K562 (cell line): ENCODE data around the gene HEATR1. TPM values are rescaled to one million over a fixed set of nuclear protein-coding genes. Genes with fewer than 3 reads are reported as not detected.

Experiments
- ATAC-seq: fragments of 200-7000 bp; cut with Tn5 transposase; 3 replicates; pipeline ENCODE4 v1.9.1; 2020; ENCODE audit warnings: moderate library complexity
- BruUV-seq: library from RNA; stranded (reverse); fragments of 400-500 nt; replicated peaks from 2 replicates; lab custom pipeline; 2021; lab: Mats Ljungman, UMichigan
- CTCF ChIA-PET: fragments of 300-600 bp; formaldehyde crosslinking; extraction: SDS; loops from one replicate; lab custom pipeline; 2021; ENCODE audit warnings: low intra/inter-chr PET ratio; lab: Yijun Ruan, JAX
- POLR2A ChIA-PET: fragments of 300-600, 350-650 bp; sonication (Branson Sonifier 250); formaldehyde crosslinking; extraction: SDS; loops from one replicate; lab custom pipeline; 2021; ENCODE audit warnings: antibody characterized with exemption, inconsistent platforms; lab: Yijun Ruan, JAX
- DNase-seq, 4 experiments: peaks; one replicate each; pipeline versions ENCODE4 v3.0.0 to v3.0.0-alpha.2; 2011 to 2018; ENCODE audit warnings: low spot score in 3 of 4, mixed read lengths in 3 of 4; ENCODE audit errors: extremely low read depth in 1 of 4
- FAIRE-seq: peaks from 2 replicates; lab custom pipeline; 2011; peaks lifted over from hg19 to GRCh38; lab: Jason Lieb, UNC
- H2AFZ ChIP-seq: 2 replicates; pipeline ENCODE4 v1.6.0; 2011; ENCODE audit warnings: low read depth, low read length, control low read depth, inconsistent platforms
- H3K27ac ChIP-seq: fragments of 200-600 bp; 3 replicates; pipeline ENCODE4 v1.8.0; 2011; ENCODE audit warnings: low read depth, mild to moderate bottlenecking, control low read depth, inconsistent platforms, low read length, moderate library complexity, mixed read lengths; ENCODE audit errors: extremely low read depth
- H3K27me3 ChIP-seq, 2 experiments: fragments of 300-600 bp in 1 of 2; 2 replicates in 1 of 2; 3 replicates in 1 of 2; pipeline versions ENCODE4 v1.6.0 to v1.8.0; 2011; ENCODE audit warnings: inconsistent platforms in 2 of 2, low read length in 2 of 2, mild to moderate bottlenecking in 1 of 2, mixed read lengths in 1 of 2, moderate library complexity in 1 of 2; ENCODE audit not compliant: control insufficient read depth in 2 of 2, insufficient read depth in 2 of 2
- H3K36me3 ChIP-seq: fragments of 300-600 bp; 3 replicates; pipeline ENCODE4 v1.8.0; 2011; ENCODE audit warnings: mild to moderate bottlenecking, low read length, inconsistent platforms; ENCODE audit not compliant: control insufficient read depth, insufficient read depth
- H3K4me1 ChIP-seq, 2 experiments: fragments of 200-600 bp in 1 of 2; replicated peaks in 1 of 2; 2 replicates in 1 of 2; 3 replicates in 1 of 2; pipeline versions ENCODE4 v1.5.1 to v1.8.0; 2011; ENCODE audit warnings: inconsistent platforms in 2 of 2, low read length in 2 of 2, mild to moderate bottlenecking in 1 of 2, mixed read lengths in 1 of 2, moderate library complexity in 1 of 2; ENCODE audit not compliant: control insufficient read depth in 2 of 2, insufficient read depth in 2 of 2
- H3K4me2 ChIP-seq: 2 replicates; pipeline ENCODE4 v1.6.1; 2011; ENCODE audit warnings: low read length, control low read depth, inconsistent platforms, mixed read lengths; ENCODE audit not compliant: insufficient read depth
- H3K4me3 ChIP-seq: fragments of 200-600 bp; sonication (generic), shearing (Covaris generic); 2 replicates; pipeline ENCODE4 v1.5.1; 2016; ENCODE audit warnings: control low read depth, inconsistent platforms
- H3K79me2 ChIP-seq: fragments of 200-600 bp; 3 replicates; pipeline ENCODE4 v1.8.0; 2011; ENCODE audit warnings: low read length, inconsistent platforms; ENCODE audit not compliant: control insufficient read depth, insufficient read depth
- H3K9ac ChIP-seq, 2 experiments: 2 replicates each; pipeline versions ENCODE4 v1.6.0 to v1.6.1; 2011; ENCODE audit warnings: low read depth in 2 of 2, low read length in 2 of 2, control low read depth in 1 of 2, inconsistent platforms in 1 of 2, mild to moderate bottlenecking in 1 of 2, mixed read lengths in 1 of 2; ENCODE audit not compliant: insufficient read depth in 1 of 2
- H3K9me1 ChIP-seq: one replicate; pipeline ENCODE4 v1.6.0; 2011; ENCODE audit warnings: inconsistent platforms, mild to moderate bottlenecking, low read length, moderate library complexity; ENCODE audit not compliant: control insufficient read depth, insufficient read depth
- H3K9me3 ChIP-seq: replicated peaks from 2 replicates; pipeline ENCODE4 v1.5.1; 2011; ENCODE audit warnings: low read depth, low read length, inconsistent platforms; ENCODE audit not compliant: control insufficient read depth, insufficient read depth
- H4K20me1 ChIP-seq: replicated peaks from 2 replicates; pipeline ENCODE4 v1.6.1; 2011; ENCODE audit warnings: low read length, inconsistent platforms, mixed read lengths; ENCODE audit not compliant: control insufficient read depth, insufficient read depth
- BCOR ChIP-seq: fragments of 450-650 bp; IDR thresholded peaks from 2 replicates; pipeline ENCODE4 v1.6.1; 2016
- BRF1 ChIP-seq: IDR thresholded peaks from 3 replicates; pipeline ENCODE4 v1.6.1; 2011; ENCODE audit warnings: borderline replicate concordance, mild to moderate bottlenecking; ENCODE audit not compliant: insufficient read length; ENCODE audit errors: extremely low read depth
- DNMT1 ChIP-seq: fragments of 450-650 bp; IDR thresholded peaks from 2 replicates; pipeline ENCODE4 v1.6.1; 2016; ENCODE audit warnings: antibody characterized with exemption, mild to moderate bottlenecking
- ELF1 ChIP-seq: fragments of 200-800 bp; sonication (Bioruptor generic); IDR thresholded peaks from 2 replicates; pipeline ENCODE4 v1.6.1; 2016; ENCODE audit warnings: missing genetic modification characterization, missing compliant biosample characterization
- GATAD2A ChIP-seq: fragments of 450-650 bp; IDR thresholded peaks from 2 replicates; pipeline ENCODE4 v1.6.1; 2017
- ILK ChIP-seq: fragments of 450-650 bp; IDR thresholded peaks from 2 replicates; pipeline ENCODE4 v1.6.1; 2016; ENCODE audit warnings: missing genetic modification characterization, low read depth, mild to moderate bottlenecking, missing compliant biosample characterization, moderate library complexity, borderline replicate concordance
- KDM4B ChIP-seq, 2 experiments: fragments of 450-650 bp in 1 of 2; sonication (generic) in 1 of 2; IDR thresholded peaks; 2 replicates each; pipeline ENCODE4 v1.6.1; 2016 to 2017; ENCODE audit warnings: borderline replicate concordance in 2 of 2, antibody characterized with exemption in 1 of 2, low read depth in 1 of 2, mild to moderate bottlenecking in 1 of 2
- NCOA2 ChIP-seq, 2 experiments: fragments of 450-650 bp; IDR thresholded peaks; 2 replicates each; pipeline ENCODE4 v1.6.1; 2018; ENCODE audit warnings: mild to moderate bottlenecking in 2 of 2, moderate library complexity in 1 of 2; ENCODE audit not compliant: partially characterized antibody in 2 of 2
- PML ChIP-seq: IDR thresholded peaks from 2 replicates; pipeline ENCODE4 v1.6.1; 2012; ENCODE audit warnings: low read length, inconsistent platforms
- POLR2G ChIP-seq: fragments of 200-400 bp; formaldehyde crosslinking; IDR thresholded peaks from 2 replicates; pipeline ENCODE4 v1.6.1; 2017; ENCODE audit warnings: low read depth, mild to moderate bottlenecking, antibody characterized with exemption, low read length, moderate library complexity
- SMARCC2 ChIP-seq: fragments of 450-650 bp; IDR thresholded peaks from 2 replicates; pipeline ENCODE4 v1.6.1; 2017; ENCODE audit warnings: antibody characterized with exemption, moderate library complexity, mild to moderate bottlenecking, low read depth
- STAT5A ChIP-seq: IDR thresholded peaks from 2 replicates; pipeline ENCODE4 v1.6.1; 2012; ENCODE audit warnings: low read length, inconsistent platforms, borderline replicate concordance
- ZFP30 ChIP-seq: fragments of 250-450 bp; sonication (Bioruptor Pico); IDR thresholded peaks from 2 replicates; pipeline ENCODE4 v1.8.0; 2022; ENCODE audit warnings: moderate library complexity, mild to moderate bottlenecking, inconsistent platforms, borderline replicate concordance
- ZNF354B ChIP-seq: fragments of 250-450 bp; sonication (Bioruptor Pico); IDR thresholded peaks from 2 replicates; pipeline ENCODE4 v1.4.0; 2020
- ZNF445 ChIP-seq: fragments of 250-450 bp; sonication (Bioruptor Pico); IDR thresholded peaks from 2 replicates; pipeline ENCODE4 v1.4.0; 2020; ENCODE audit warnings: low read depth, mild to moderate bottlenecking, moderate library complexity
- WGBS: fragments of 100-300 bp; shearing (Covaris generic); methylation state at CpG from one replicate; pipeline ENCODE4 v1.1.6; 2016; ENCODE audit warnings: low coverage, mixed read lengths; ENCODE audit not compliant: insufficient coverage; ENCODE audit errors: missing lambda C conversion rate; 5-methylcytosine and 5-hydroxymethylcytosine counted together
- in situ Hi-C: fragments of 300-500 bp; cut with MboI; formaldehyde crosslinking; loops from 4 replicates; pipeline ENCODE4 v1.15.0; 2018; ENCODE audit warnings: inconsistent platforms, mixed read lengths
- intact Hi-C: fragments of 100-400 bp; cut with micrococcal nuclease; formaldehyde crosslinking; loops from 2 replicates; pipeline ENCODE4 v1.14.2; 2022
- polyA plus RNA-seq, 8 experiments: library from polyadenylated mRNA; depleted of rRNA in 4 of 8; stranded (reverse) in 5 of 8; unstranded in 3 of 8; fragments of >200 nt; fragmentation: Nextera tagmentation in 2 of 8; fragmentation: Illumina TruSeq in 1 of 8; extraction: Ambion mirVana in 2 of 8; extraction: Trizol in 1 of 8; gene quantifications; 2 replicates each; pipeline versions ENCODE4 v1.2.1 to v1.2.3, GENCODE V29; 2011 to 2014; ENCODE audit warnings: inconsistent platforms in 1 of 8, missing spikeins in 1 of 8
- total RNA-seq, 7 experiments: library from RNA; depleted of rRNA in 6 of 7; stranded (reverse); fragments of >200 nt in 6 of 7; fragmentation: Illumina TruSeq in 2 of 7; extraction: Trizol in 2 of 7; gene quantifications; 2 replicates each; pipeline versions ENCODE4 v1.2.1 to v1.2.3, GENCODE V29; 2011 to 2021; ENCODE audit warnings: low replicate concordance in 1 of 7

HEATR1 gene
- total and polyA plus RNA-seq, 9 of the 15 experiments (the other 6 are each of a cell fraction or from before 2014, with no cell fraction given): 28.3 to 108 (median 50.9) TPM

- POLR2A ChIA-PET: no interaction called here
These were observed 40.8 kb upstream of the HEATR1 start for GRCh38 chr1:236645016-236645680.

More at GRCh38 chr1:236645016-236645680, 40.8 kb upstream of the HEATR1 start:
- Histone ChIP-seq H3K36me3 (no peaks in the 10 kb centered on the region), H3K27me3 (peaks cover 23 to 46% of the 10 kb centered on the region in 2 experiments), H3K27ac (no peak overlapping the region), H2AFZ (no peak overlapping the region), H3K9me3 (no peaks in the 10 kb centered on the region), H3K4me1 (no peaks in the 10 kb centered on the region)
- in situ Hi-C loops: no loop called here
- no peak for ATAC-seq
- CTCF ChIA-PET: interaction anchor here (0.6 kb wide), 1 partner anchor 471 kb away, joined by 3 read pairs; no protein-coding TSS in a partner anchor
- no TSS peak for BruUV-seq
- TF ChIP-seq ZFP30 (CRISPR knock-in tag) (no peak), POLR2G (no peak), ELF1 (tag) (no peak), BCOR (no peak), KDM4B (IDR thresholded peaks at IDR 0.05; ENCODE audit: borderline replicate concordance in 2 of 2, low read depth in 1 of 2) (no peak), BRF1 (no peak), PML (no peak), DNMT1 (no peak), NCOA2 (IDR thresholded peaks at IDR 0.05; ENCODE audit: partially characterized antibody in 2 of 2) (no peak), ILK (tag) (no peak), GATAD2A (no peak), STAT5A (no peak), ZNF445 (CRISPR knock-in tag) (no peak), SMARCC2 (no peak), ZNF354B (CRISPR knock-in tag) (no peak)
- TF ChIP-seq, all 486 proteins: peak for 0
- Histone ChIP-seq H3K9ac (no peak overlapping the region), H4K20me1 (no peaks in the 10 kb centered on the region), H3K9me1 (no peaks in the 10 kb centered on the region), H3K4me3 (no peak overlapping the region), H3K79me2 (no peaks in the 10 kb centered on the region), H3K4me2 (no peak overlapping the region)
- FAIRE-seq (no peak), DNase-seq (no peak)
- intact Hi-C loops: no loop called here
- 6% methylated on average over 5 of the region's 5 CpGs for WGBS
